HUES48 (cell line): ENCODE results near the gene RET.
"Not testable (repeated sequence)": the region's sequence is repeated elsewhere in the genome, so short reads cannot be mapped to it uniquely, and the experiment has no call there.

Source experiments
- H3K27ac ChIP-seq: one replicate; pipeline ENCODE4 v1.7.0; 2013; ENCODE audit warnings: low read depth, low read length, inconsistent platforms
- H3K27me3 ChIP-seq: 2 replicates; pipeline ENCODE4 v1.6.1; 2013; ENCODE audit warnings: mild to moderate bottlenecking, low read length; ENCODE audit not compliant: control insufficient read depth, insufficient read depth
- H3K36me3 ChIP-seq: 2 replicates; pipeline ENCODE4 v1.6.1; 2013; ENCODE audit warnings: low read length; ENCODE audit not compliant: control insufficient read depth, insufficient read depth
- H3K4me1 ChIP-seq: 2 replicates; pipeline ENCODE4 v1.6.1; 2013; ENCODE audit warnings: mild to moderate bottlenecking, low read length; ENCODE audit not compliant: control insufficient read depth, insufficient read depth
- H3K4me3 ChIP-seq: 2 replicates; pipeline ENCODE4 v1.5.1; 2013; ENCODE audit warnings: mild to moderate bottlenecking, low read depth, low read length
- H3K9ac ChIP-seq: 2 replicates; pipeline ENCODE4 v1.6.1; 2013; ENCODE audit warnings: mild to moderate bottlenecking, low read depth, low read length, moderate library complexity
- H3K9me3 ChIP-seq: 2 replicates; pipeline ENCODE4 v1.6.1; 2013; ENCODE audit warnings: low read length; ENCODE audit not compliant: control insufficient read depth, insufficient read depth

The RET gene

GRCh38 chr10:43099339-43099738 lies 22.5 kb downstream of the RET start:
- not testable (repeated sequence) for H3K36me3 ChIP-seq, H3K27ac ChIP-seq, H3K4me3 ChIP-seq, H3K9ac ChIP-seq, H3K9me3 ChIP-seq, H3K4me1 ChIP-seq
- peaks cover 11% of the 10 kb centered on the region for H3K27me3 ChIP-seq

GRCh38 chr10:43099928-43100327 lies 23.1 kb downstream of the RET start:
- Histone ChIP-seq H3K27ac (no peak overlapping the region), H3K36me3 (no peaks in the 10 kb centered on the region), H3K4me3 (no peak overlapping the region), H3K27me3 (peaks cover 17% of the 10 kb centered on the region), H3K9me3 (no peaks in the 10 kb centered on the region), H3K4me1 (no peaks in the 10 kb centered on the region; the same call in 1 of the 2 replicates), H3K9ac (no peak overlapping the region)

GRCh38 chr10:43100366-43100765 lies 23.5 kb downstream of the RET start:
- no peak overlapping the region for H3K9ac ChIP-seq
- H3K27me3 ChIP-seq: peaks cover 20% of the 10 kb centered on the region
- H3K36me3 ChIP-seq: no peaks in the 10 kb centered on the region
- H3K4me1 ChIP-seq: no peaks in the 10 kb centered on the region; the same call in 1 of the 2 replicates
- H3K9me3 ChIP-seq: no peaks in the 10 kb centered on the region
- H3K4me3 ChIP-seq: no peak overlapping the region
- H3K27ac ChIP-seq: no peak overlapping the region

- no peaks in the 10 kb centered on the region for H3K9me3 ChIP-seq
- no peaks in the 10 kb centered on the region for H3K36me3 ChIP-seq
- H3K27me3 ChIP-seq: peaks cover 20% of the 10 kb centered on the region
- no peak overlapping the region for H3K9ac ChIP-seq
- no peak overlapping the region for H3K4me3 ChIP-seq
- H3K27ac ChIP-seq: no peak overlapping the region
- peaks cover 3% of the 10 kb centered on the region; the same call in 1 of the 2 replicates for H3K4me1 ChIP-seq
These were observed 25.4 kb downstream of the RET start for GRCh38 chr10:43102063-43102828.

GRCh38 chr10:43105102-43105955 lies 28.5 kb downstream of the RET start:
- Histone ChIP-seq H3K4me1 (peaks cover 3% of the 10 kb centered on the region; the same call in 1 of the 2 replicates), H3K27me3 (peaks cover 20% of the 10 kb centered on the region), H3K9ac (peak overlapping the region; percentile 49; the same call in 1 of the 2 replicates), H3K9me3 (no peaks in the 10 kb centered on the region), H3K27ac (no peak overlapping the region), H3K4me3 (peak overlapping the region; percentile 60), H3K36me3 (no peaks in the 10 kb centered on the region)

GRCh38 chr10:43105956-43106229 lies 29.0 kb downstream of the RET start:
- Histone ChIP-seq H3K9ac (no peak overlapping the region; the same call in 1 of the 2 replicates), H3K4me1 (peaks cover 3% of the 10 kb centered on the region; the same call in 1 of the 2 replicates), H3K27ac (no peak overlapping the region), H3K4me3 (no peak overlapping the region), H3K9me3 (no peaks in the 10 kb centered on the region), H3K27me3 (peaks cover 20% of the 10 kb centered on the region), H3K36me3 (no peaks in the 10 kb centered on the region)

GRCh38 chr10:43106256-43107091 lies 29.6 kb downstream of the RET start:
- H3K27me3 ChIP-seq: peaks cover 20% of the 10 kb centered on the region
- H3K9ac ChIP-seq: no peak overlapping the region
- peaks cover 3% of the 10 kb centered on the region; the same call in 1 of the 2 replicates for H3K4me1 ChIP-seq
- H3K4me3 ChIP-seq: no peak overlapping the region
- H3K36me3 ChIP-seq: no peaks in the 10 kb centered on the region
- no peaks in the 10 kb centered on the region for H3K9me3 ChIP-seq
- no peak overlapping the region for H3K27ac ChIP-seq

- H3K27ac ChIP-seq: no peak overlapping the region
- H3K4me3 ChIP-seq: no peak overlapping the region
- peaks cover 3% of the 10 kb centered on the region; the same call in 1 of the 2 replicates for H3K4me1 ChIP-seq
These were observed 32.1 kb downstream of the RET start for GRCh38 chr10:43108951-43109350.

GRCh38 chr10:43109671-43110249 lies 32.9 kb downstream of the RET start:
- no peaks in the 10 kb centered on the region for H3K36me3 ChIP-seq
- H3K27ac ChIP-seq: no peak overlapping the region
- no peaks in the 10 kb centered on the region for H3K9me3 ChIP-seq
- H3K27me3 ChIP-seq: peaks cover 5% of the 10 kb centered on the region
- H3K4me3 ChIP-seq: no peak overlapping the region
- H3K4me1 ChIP-seq: peaks cover 3% of the 10 kb centered on the region; the same call in 1 of the 2 replicates
- no peak overlapping the region for H3K9ac ChIP-seq

More at GRCh38 chr10:43108951-43109350, 32.1 kb downstream of the RET start:
- Histone ChIP-seq H3K36me3 (no peaks in the 10 kb centered on the region), H3K9me3 (no peaks in the 10 kb centered on the region), H3K27me3 (peaks cover 11% of the 10 kb centered on the region), H3K9ac (no peak overlapping the region)

- no peaks in the 10 kb centered on the region for H3K36me3 ChIP-seq
- H3K4me3 ChIP-seq: no peak overlapping the region
- no peak overlapping the region for H3K9ac ChIP-seq
- no peaks in the 10 kb centered on the region for H3K27me3 ChIP-seq
- H3K9me3 ChIP-seq: no peaks in the 10 kb centered on the region
- no peak overlapping the region for H3K27ac ChIP-seq
- peaks cover 3% of the 10 kb centered on the region; the same call in 1 of the 2 replicates for H3K4me1 ChIP-seq
These were observed 33.6 kb downstream of the RET start for GRCh38 chr10:43110338-43111071.
